ENCODE data around the gene MAD1L1.

The MAD1L1 gene

DNA sequence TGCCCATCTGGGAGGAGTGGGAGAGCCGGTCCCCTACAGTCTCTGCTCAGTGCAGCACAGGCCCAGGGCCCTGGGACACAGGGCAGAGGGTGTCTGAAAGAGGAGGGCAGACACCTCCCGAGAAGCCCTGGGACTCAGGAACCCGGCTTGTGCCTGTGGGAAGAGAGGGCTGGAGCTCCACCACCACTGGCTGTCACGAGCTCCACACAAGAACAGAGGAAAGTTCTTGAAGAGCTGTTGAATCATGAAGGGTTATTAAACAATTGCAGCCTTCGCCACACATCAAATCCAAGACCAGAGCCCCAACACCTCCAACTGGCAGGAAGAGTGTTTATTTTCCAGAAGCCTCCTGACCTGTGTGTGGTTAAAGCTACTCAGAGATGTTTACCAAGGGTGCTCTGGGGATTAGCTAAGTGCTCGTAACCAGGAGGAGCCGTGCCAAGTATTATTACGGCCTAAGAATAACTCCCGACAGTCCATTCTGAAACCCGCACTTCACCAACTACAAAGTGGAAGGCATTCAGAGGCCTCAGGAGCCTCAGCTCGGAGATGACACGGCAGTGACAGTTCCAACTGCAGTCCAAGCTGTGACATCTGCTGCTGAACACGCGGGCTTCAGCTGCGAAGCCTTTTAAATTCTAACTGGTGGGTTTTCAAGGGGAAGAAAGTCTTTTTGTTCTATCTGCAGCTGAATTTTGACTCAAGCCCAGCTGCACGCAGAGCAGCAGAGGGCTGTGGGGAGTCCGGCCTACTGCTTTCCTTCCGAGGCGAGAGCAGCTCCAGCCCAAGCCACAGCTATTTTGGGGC, 75.1 kb downstream of the MAD1L1 start:
- ATAC-seq (ENCODE audit: low read depth) (peak; percentile 89), DNase-seq (ENCODE audit: low spot score) (peak; percentile 42)
- TF ChIP-seq, protein P1, sequence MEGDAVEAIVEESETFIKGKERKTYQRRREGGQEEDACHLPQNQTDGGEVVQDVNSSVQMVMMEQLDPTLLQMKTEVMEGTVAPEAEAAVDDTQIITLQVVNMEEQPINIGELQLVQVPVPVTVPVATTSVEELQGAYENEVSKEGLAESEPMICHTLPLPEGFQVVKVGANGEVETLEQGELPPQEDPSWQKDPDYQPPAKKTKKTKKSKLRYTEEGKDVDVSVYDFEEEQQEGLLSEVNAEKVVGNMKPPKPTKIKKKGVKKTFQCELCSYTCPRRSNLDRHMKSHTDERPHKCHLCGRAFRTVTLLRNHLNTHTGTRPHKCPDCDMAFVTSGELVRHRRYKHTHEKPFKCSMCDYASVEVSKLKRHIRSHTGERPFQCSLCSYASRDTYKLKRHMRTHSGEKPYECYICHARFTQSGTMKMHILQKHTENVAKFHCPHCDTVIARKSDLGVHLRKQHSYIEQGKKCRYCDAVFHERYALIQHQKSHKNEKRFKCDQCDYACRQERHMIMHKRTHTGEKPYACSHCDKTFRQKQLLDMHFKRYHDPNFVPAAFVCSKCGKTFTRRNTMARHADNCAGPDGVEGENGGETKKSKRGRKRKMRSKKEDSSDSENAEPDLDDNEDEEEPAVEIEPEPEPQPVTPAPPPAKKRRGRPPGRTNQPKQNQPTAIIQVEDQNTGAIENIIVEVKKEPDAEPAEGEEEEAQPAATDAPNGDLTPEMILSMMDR (IDR thresholded peaks at IDR 0.05; ENCODE audit: poor library complexity, severe bottlenecking): no peak
- Histone ChIP-seq H3K27ac (ENCODE audit: poor library complexity, severe bottlenecking) (no peak overlapping the region), H3K4me3 (ENCODE audit: severe bottlenecking) (no peak overlapping the region), H3K27me3 (ENCODE audit: insufficient read depth, poor library complexity, severe bottlenecking) (no peaks in the 10 kb centered on the region), H3K36me3 (ENCODE audit: low read depth) (peaks cover 4% of the 10 kb centered on the region), H3K4me1 (ENCODE audit: insufficient read depth, poor library complexity, severe bottlenecking) (peaks cover 3% of the 10 kb centered on the region), H3K9me3 (ENCODE audit: severe bottlenecking) (no peaks in the 10 kb centered on the region)

DNA sequence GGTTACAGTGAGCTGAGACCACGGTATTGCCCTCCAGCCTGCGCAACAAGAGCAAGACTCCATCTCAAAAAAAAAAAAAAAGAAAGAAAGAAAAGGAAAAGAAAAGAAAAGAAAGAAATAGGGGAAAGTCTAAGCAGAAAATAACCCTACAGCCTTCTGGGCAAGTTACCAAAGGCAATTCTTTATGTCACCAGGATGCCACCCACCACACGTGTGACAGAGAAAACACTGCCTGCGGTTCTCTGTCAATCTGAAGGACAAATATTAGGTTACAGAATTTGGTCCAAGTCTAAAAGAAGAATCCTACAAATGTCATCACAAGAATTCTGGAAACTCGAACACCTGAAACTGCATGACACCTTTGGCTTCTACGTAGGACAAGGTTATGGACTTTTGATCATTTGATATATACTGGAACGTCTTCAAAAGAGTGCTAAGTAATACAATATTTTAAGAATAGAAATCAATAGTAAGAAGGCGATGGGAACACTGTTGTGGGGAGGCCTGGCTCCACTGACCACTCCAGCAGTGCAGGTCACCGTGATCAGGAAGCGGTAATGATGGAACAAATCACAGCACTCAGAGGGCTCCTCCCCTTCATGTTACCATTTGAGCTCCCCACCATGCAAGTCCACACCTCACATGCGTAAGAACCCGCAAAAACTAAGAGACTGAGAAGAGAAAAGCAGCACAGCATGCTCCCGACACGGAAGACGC, 75.8 kb downstream of the MAD1L1 start:
- peaks cover 4% of the 10 kb centered on the region for H3K36me3 ChIP-seq (ENCODE audit: low read depth)
- no peak overlapping the region for H3K4me3 ChIP-seq (ENCODE audit: severe bottlenecking)
- ATAC-seq (ENCODE audit: low read depth): no peak
- no peaks in the 10 kb centered on the region for H3K4me1 ChIP-seq (ENCODE audit: insufficient read depth, poor library complexity, severe bottlenecking)
- no peak for DNase-seq (ENCODE audit: low spot score)
- no peaks in the 10 kb centered on the region for H3K9me3 ChIP-seq (ENCODE audit: severe bottlenecking)
- H3K27me3 ChIP-seq (ENCODE audit: insufficient read depth, poor library complexity, severe bottlenecking): no peaks in the 10 kb centered on the region
- TF ChIP-seq, protein P1 (IDR thresholded peaks at IDR 0.05; ENCODE audit: poor library complexity, severe bottlenecking): no peak
- no peak overlapping the region for H3K27ac ChIP-seq (ENCODE audit: poor library complexity, severe bottlenecking)

DNA sequence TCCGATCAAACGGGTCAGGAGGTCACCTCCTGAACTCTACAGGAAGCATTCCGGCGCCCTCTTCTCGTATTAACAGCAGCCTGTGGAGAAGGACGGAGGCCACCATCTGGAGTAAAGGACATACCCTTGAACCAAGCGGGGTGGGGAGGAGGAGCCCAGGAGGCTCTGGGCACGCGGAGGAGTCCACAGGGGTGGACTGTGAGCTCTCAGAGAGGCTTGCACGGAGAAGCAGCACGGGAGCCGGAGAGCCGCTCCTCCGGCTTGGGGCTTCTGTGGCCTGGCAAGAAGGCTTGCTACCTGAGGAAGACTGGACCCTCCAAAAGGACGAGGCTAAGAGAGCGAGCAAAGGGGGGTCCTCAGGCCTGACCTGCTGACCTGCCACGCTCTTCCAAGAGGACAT, 77.9 kb downstream of the MAD1L1 start:
- Histone ChIP-seq H3K27me3 (ENCODE audit: insufficient read depth, poor library complexity, severe bottlenecking) (no peaks in the 10 kb centered on the region), H3K36me3 (ENCODE audit: low read depth) (peaks cover 4% of the 10 kb centered on the region), H3K4me1 (ENCODE audit: insufficient read depth, poor library complexity, severe bottlenecking) (no peaks in the 10 kb centered on the region), H3K4me3 (ENCODE audit: severe bottlenecking) (no peak overlapping the region), H3K9me3 (ENCODE audit: severe bottlenecking) (no peaks in the 10 kb centered on the region), H3K27ac (ENCODE audit: poor library complexity, severe bottlenecking) (no peak overlapping the region)
- ATAC-seq (ENCODE audit: low read depth): no peak
- TF ChIP-seq, protein P1 (IDR thresholded peaks at IDR 0.05; ENCODE audit: poor library complexity, severe bottlenecking): no peak
- peak; percentile 43 for DNase-seq (ENCODE audit: low spot score)

DNA sequence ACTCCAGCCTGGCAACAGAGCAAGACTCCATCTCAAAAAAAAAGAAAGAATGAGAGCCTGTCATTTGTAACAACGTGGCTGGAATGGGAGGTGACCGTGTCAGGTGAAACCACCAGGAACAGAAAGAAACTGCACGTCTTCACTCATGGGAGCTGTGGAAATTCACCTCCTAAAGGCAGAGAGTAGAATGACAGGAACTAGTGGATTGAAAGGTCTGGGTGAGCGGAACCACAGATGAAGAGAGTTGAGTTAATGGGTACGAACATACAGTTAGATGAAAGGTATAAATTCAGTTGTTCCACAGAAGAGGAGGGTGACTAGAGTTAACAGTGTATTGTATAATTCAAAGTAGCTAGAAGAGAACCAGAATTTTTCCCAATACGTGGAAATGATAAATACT, 78.6 kb downstream of the MAD1L1 start:
- peaks cover 4% of the 10 kb centered on the region for H3K36me3 ChIP-seq (ENCODE audit: low read depth)

More for the DNA sequence above, 78.6 kb downstream of the MAD1L1 start:
- ATAC-seq (ENCODE audit: low read depth) (no peak), DNase-seq (ENCODE audit: low spot score) (peak; percentile 8)
- H3K4me3 ChIP-seq (ENCODE audit: severe bottlenecking): no peak overlapping the region
- H3K27ac ChIP-seq (ENCODE audit: poor library complexity, severe bottlenecking): no peak overlapping the region
- no peaks in the 10 kb centered on the region for H3K27me3 ChIP-seq (ENCODE audit: insufficient read depth, poor library complexity, severe bottlenecking)
- no peaks in the 10 kb centered on the region for H3K9me3 ChIP-seq (ENCODE audit: severe bottlenecking)
- no peaks in the 10 kb centered on the region for H3K4me1 ChIP-seq (ENCODE audit: insufficient read depth, poor library complexity, severe bottlenecking)
- TF ChIP-seq, protein P1 (IDR thresholded peaks at IDR 0.05; ENCODE audit: poor library complexity, severe bottlenecking): no peak

All from RWPE2 (cell line).